GM10266 (cell line): ENCODE results near the gene UQCC5.

Source experiments
- DNase-seq: peaks from one replicate; pipeline ENCODE4 v3.0.0; 2012; ENCODE audit errors: extremely low spot score
- CTCF ChIP-seq: IDR thresholded peaks from 2 replicates; pipeline ENCODE4 v1.5.1; 2012; ENCODE audit warnings: mild to moderate bottlenecking, low read depth; ENCODE audit not compliant: control insufficient read depth, insufficient read depth; ENCODE audit errors: missing control alignments

The UQCC5 gene

GRCh38 chr3:52506266-52506966 is 30.0 kb upstream of the UQCC5 start:
- DNase-seq, result no peak
- no peak for TF ChIP-seq CTCF

- DNase-seq, result no peak
- no peak for TF ChIP-seq CTCF
Measured at GRCh38 chr3:52507359-52507758, 29.0 kb upstream of the UQCC5 start.

DNA sequence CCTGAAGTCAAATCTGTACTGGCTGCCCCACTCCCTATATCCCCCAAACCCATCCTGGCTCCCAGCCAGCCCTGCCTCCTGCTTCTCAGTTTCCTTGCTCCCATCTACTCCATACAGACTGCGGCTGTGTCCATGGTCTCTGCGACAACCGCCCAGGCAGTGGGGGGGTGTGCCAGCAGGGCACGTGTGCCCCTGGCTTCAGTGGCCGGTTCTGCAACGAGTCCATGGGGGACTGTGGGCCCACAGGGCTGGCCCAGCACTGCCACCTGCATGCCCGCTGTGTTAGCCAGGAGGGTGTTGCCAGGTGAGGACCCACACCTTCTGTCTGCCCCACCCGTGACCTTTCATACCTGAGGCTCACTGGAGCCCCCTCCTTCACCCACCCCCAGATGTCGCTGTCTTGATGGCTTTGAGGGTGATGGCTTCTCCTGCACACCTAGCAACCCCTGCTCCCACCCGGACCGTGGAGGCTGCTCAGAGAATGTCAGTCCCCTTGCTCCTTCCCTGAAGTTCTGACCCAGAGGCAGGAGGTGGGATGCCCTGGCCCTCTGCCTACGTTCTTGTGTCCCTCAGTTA is 26.6 kb upstream of the UQCC5 start:
- no peak for DNase-seq
- no peak for TF ChIP-seq CTCF

DNA sequence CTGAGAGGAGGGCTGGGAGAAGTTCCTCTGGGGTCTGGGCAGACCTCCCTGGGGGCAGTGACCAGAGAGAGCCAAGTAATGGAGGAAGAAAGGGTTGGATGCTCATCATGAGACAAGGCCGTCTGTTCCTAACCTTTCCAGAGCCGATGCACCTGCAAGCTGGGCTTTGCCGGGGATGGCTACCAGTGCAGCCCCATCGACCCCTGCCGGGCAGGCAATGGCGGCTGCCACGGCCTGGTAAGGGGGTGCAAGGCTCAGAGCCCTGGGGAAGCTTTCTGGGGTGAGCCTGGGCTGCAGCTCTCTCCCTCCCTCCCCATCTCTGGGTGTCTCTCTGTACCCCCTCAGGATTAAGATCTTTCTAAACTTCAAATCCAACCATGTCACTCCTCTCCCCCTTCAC is 24.9 kb upstream of the UQCC5 start:
- no peak for DNase-seq
- no peak for TF ChIP-seq CTCF

DNA sequence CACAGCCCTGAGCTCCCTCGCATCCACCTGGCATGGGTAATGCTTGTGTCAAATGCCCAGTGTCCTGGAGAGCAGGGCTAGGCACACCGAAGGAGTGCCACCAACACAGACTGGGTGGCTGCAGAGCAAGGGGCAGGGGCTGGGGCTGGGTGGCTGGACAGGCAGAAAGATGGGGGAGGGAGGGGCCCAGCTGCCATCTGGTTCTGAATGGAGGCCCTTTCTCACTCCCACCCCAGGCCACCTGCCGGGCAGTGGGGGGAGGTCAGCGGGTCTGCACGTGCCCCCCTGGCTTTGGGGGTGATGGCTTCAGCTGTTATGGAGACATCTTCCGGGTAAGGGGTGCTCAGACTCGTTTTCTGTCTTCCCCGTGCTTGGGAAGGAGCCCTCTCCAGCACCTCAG is 24.3 kb upstream of the UQCC5 start:
- no peak for TF ChIP-seq CTCF
- no peak for DNase-seq

- no peak for TF ChIP-seq CTCF
- no peak for DNase-seq
Measured at GRCh38 chr3:52512727-52513126, 23.7 kb upstream of the UQCC5 start.

GRCh38 chr3:52513281-52513680 is 23.1 kb upstream of the UQCC5 start:
- TF ChIP-seq CTCF, result no peak
- DNase-seq, result no peak
